Measurements from ENCODE around the gene EXOSC7. TPM values are rescaled to one million over a fixed set of nuclear protein-coding genes. Genes with fewer than 3 reads are reported as not detected.

Gene EXOSC7
- polyA plus RNA-seq, 1 donor from 2014 or later: 87.5 TPM

GRCh38 chr3:45041666-45042065 lies 65.6 kb downstream of the EXOSC7 start:
- Histone ChIP-seq H2AFZ (ENCODE audit: low read depth, low read length) (no peak overlapping the region), H3K27me3 (ENCODE audit: insufficient read depth, low read depth, low read length) (peaks cover 6% of the 10 kb centered on the region), H3K9ac (ENCODE audit: low read length) (no peak overlapping the region), H4K20me1 (ENCODE audit: insufficient read depth) (no peaks in the 10 kb centered on the region), H3K27ac (ENCODE audit: low read length) (no peak overlapping the region), H3K4me3 (ENCODE audit: low read length) (no peak overlapping the region), H3K36me3 (ENCODE audit: insufficient read depth, low read length) (no peaks in the 10 kb centered on the region), H3K9me2 (ENCODE audit: insufficient read depth, low read length) (no peaks in the 10 kb centered on the region), H3K9me3 (ENCODE audit: low read length) (no peaks in the 10 kb centered on the region), H3K79me2 (replicated peaks; ENCODE audit: insufficient read depth, low read length) (no peaks in the 10 kb centered on the region), H3K4me2 (ENCODE audit: low read length) (no peak overlapping the region), H3F3A (ENCODE audit: insufficient read depth, low read length, poor library complexity, severe bottlenecking) (no peaks in the 10 kb centered on the region)
- TF ChIP-seq POLR2AphosphoS5 (IDR thresholded peaks at IDR 0.05) (no peak), TAF1 (IDR thresholded peaks at IDR 0.05; ENCODE audit: low read depth) (no peak), EP300 (conservative IDR thresholded peaks at IDR 0.05; ENCODE audit: poor library complexity, severe bottlenecking) (no peak), RAD21 (conservative IDR thresholded peaks at IDR 0.05) (no peak), CTCF (IDR thresholded peaks at IDR 0.05; ENCODE audit: poor library complexity, severe bottlenecking) (no peak), EZH2 (IDR thresholded peaks at IDR 0.05; ENCODE audit: borderline replicate concordance, insufficient read depth, low read length, poor library complexity, severe bottlenecking) (no peak), MXI1 (conservative IDR thresholded peaks at IDR 0.05; ENCODE audit: poor library complexity, severe bottlenecking) (no peak), SMC3 (conservative IDR thresholded peaks at IDR 0.05; ENCODE audit: poor library complexity) (no peak), REST (IDR thresholded peaks at IDR 0.05; ENCODE audit: borderline replicate concordance) (no peak)

GRCh38 chr3:45042162-45042561 lies 66.1 kb downstream of the EXOSC7 start:
- Histone ChIP-seq H3K9me3 (ENCODE audit: low read length) (no peaks in the 10 kb centered on the region), H2AFZ (ENCODE audit: low read depth, low read length) (no peak overlapping the region), H3K27ac (ENCODE audit: low read length) (no peak overlapping the region), H3F3A (ENCODE audit: insufficient read depth, low read length, poor library complexity, severe bottlenecking) (no peaks in the 10 kb centered on the region), H3K27me3 (ENCODE audit: insufficient read depth, low read depth, low read length) (peaks cover 1% of the 10 kb centered on the region), H3K9me2 (ENCODE audit: insufficient read depth, low read length) (no peaks in the 10 kb centered on the region), H3K4me2 (ENCODE audit: low read length) (no peak overlapping the region), H4K20me1 (ENCODE audit: insufficient read depth) (no peaks in the 10 kb centered on the region), H3K9ac (ENCODE audit: low read length) (no peak overlapping the region), H3K36me3 (ENCODE audit: insufficient read depth, low read length) (no peaks in the 10 kb centered on the region), H3K4me3 (ENCODE audit: low read length) (no peak overlapping the region), H3K79me2 (replicated peaks; ENCODE audit: insufficient read depth, low read length) (no peaks in the 10 kb centered on the region)
- TF ChIP-seq POLR2AphosphoS5 (IDR thresholded peaks at IDR 0.05) (no peak), MXI1 (conservative IDR thresholded peaks at IDR 0.05; ENCODE audit: poor library complexity, severe bottlenecking) (no peak)
